HG03039 (cell line): ENCODE results near the gene AIRE.
"Not testable (repeated sequence)": the region's sequence is repeated elsewhere in the genome, so short reads cannot be mapped to it uniquely, and the experiment has no call there.

Experiments
- ATAC-seq: cut with Tn5 transposase; IDR thresholded peaks from one replicate; pipeline ENCODE4 v1.9.1; 2021; ENCODE audit warnings: mild to moderate bottlenecking, moderate library complexity; ENCODE audit not compliant: unreplicated experiment

AIRE gene

DNA sequence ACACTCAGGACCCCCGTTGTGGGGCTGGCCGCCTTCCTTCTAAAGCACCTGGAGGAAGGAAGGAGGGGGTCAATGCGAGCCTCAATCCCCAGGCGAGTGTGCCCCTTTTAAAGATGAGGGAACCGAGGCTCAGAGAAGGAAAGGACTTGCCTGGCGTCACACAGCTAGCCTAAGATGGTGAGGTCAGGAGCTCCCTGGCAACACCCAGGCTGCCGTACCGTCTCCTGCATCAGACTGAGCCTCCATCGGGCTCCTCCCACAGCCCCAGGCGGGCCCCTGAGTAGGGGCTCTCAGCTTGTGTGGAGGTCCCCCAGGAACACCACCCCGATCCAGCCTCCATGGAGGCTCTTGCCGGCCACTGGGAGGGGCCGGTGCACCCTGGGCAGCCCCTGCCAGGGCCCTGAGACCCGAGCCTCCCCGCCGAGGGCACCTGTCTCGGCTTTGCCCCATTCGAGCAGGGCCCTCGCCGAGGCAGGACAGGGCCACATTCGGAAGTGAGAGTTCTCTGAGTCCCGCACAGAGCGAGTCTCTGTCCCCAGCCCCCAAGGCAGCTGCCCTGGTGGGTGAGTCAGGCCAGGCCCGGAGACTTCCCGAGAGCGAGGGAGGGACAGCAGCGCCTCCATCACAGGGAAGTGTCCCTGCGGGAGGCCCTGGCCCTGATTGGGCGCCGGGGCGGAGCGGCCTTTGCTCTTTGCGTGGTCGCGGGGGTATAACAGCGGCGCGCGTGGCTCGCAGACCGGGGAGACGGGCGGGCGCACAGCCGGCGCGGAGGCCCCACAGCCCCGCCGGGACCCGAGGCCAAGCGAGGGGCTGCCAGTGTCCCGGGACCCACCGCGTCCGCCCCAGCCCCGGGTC is at the start of gene AIRE:
Gene AIRE (plus strand): TSS at position 739 of the 855 bp plus-strand sequence. CDS start 131 bp downstream, outside the sequence.
- no peak for ATAC-seq

- ATAC-seq = not testable (repeated sequence)
Observed at GRCh38 chr21:44240353-44240752, 45.3 kb upstream of the AIRE start.

DNA sequence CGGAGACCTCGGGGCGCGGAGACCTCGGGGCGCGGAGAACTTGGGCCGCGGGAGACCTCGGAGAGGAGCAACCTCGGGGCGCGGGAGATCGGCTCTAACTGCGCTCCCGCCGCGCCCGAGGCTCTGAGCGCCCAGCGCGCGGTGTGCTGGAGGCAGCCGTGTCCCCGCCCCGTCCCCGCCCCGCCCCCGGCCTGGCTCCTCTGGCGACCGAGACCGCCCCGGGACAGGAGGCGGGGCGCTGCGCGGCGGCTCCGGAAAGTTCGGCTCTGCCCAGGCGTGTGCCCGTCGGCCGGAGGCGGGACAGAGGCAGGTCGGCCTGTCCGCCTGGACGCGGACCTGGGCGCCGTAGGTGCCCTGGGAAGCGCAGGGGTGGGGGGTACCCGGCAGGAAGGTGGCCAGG is 44.8 kb upstream of the AIRE start, which contains the start of gene ICOSLG:
Gene ICOSLG (minus strand): TSS at position 102 of the 400 bp plus-strand sequence. CDS start 126 bp downstream, outside the sequence.
- ATAC-seq = peak; percentile 35

DNA sequence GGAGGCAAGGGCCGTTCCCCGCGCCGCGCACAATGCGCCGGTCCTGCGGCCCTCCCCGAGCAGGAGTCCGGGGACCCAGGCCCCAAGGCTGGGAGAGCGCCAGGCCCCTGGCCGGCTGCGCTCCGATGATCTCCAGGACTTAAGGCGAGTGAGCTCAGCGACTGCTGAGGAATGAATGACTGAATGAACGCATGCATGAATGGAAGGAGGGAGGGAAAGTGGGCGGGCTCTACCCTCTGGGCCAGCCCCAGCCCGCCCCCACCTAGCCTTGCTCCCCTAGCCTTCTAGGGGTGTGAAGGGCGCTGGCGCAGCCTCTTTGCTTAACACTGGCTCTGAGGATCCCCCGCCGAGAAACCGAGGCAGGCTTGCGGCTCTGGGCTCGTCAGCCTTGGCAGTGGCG is 44.4 kb upstream of the AIRE start:
- ATAC-seq = peak; percentile 15

DNA sequence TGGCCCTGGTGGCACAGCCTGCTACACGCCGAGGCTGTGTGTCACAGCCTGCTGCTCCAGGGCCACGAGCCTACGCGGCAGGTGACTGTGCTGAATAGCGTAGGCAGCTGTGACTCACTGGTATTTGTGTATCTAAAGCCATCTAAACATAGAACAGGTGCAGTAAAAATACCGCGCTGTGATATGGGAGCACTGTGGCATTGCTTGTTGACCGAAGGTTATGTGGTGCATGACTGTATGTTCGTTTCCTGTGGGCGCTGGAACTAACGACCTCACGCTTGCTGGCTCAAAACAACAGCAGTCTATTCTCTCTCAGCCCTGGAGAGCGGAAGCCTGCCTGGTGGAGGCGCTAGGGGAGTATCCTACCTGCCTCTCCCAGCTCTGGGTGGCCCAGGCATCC is 41.7 kb upstream of the AIRE start:
- ATAC-seq = peak; percentile 33

DNA sequence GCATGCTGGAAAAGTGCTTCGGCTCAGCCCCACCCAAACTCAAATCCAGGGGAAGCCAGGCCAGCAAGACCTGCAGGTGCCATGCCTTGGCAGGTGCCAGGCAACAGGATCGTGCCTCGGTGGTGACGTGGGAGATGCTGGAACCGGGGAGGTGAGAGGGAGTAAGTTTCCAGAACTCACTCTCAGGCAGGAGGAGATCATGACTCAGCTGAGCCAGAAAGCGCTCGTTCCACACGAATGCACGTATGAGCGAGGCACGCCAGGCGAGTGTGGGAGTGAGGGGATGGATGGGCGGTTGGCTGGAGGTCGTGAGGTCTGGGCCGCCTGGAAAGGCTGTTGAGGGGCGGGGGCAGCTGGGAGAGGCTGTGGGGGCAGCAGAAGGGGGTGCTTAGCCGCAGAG is 37.8 kb upstream of the AIRE start:
- not testable (repeated sequence) for ATAC-seq

- ATAC-seq = not testable (repeated sequence)
Observed at GRCh38 chr21:44249204-44250037, 36.3 kb upstream of the AIRE start.

GRCh38 chr21:44253832-44254710 is 31.6 kb upstream of the AIRE start:
- no peak for ATAC-seq

DNA sequence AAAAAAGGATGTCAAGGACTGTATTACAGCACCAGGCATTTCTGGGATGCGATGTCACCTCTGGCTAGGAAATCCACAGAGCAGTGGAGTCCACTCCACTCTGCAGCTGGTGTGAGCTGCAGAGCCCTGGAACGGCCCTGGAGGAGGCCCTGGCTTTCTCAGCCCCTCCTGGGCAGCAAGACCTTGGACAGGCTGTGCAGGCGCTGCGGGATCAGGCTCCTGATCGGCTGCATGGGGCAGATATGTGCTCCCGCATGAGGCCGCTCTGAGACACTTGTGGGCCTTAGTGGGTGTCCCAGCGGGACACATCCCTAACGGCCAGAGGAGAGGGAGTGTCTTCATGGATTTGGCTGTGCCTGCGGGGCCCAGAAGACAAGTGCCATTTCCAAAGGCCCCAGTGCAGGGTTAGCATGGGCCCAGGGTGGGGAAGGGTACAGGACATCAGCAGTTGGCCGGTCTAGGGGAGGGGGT is 30.1 kb upstream of the AIRE start:
- no peak for ATAC-seq

DNA sequence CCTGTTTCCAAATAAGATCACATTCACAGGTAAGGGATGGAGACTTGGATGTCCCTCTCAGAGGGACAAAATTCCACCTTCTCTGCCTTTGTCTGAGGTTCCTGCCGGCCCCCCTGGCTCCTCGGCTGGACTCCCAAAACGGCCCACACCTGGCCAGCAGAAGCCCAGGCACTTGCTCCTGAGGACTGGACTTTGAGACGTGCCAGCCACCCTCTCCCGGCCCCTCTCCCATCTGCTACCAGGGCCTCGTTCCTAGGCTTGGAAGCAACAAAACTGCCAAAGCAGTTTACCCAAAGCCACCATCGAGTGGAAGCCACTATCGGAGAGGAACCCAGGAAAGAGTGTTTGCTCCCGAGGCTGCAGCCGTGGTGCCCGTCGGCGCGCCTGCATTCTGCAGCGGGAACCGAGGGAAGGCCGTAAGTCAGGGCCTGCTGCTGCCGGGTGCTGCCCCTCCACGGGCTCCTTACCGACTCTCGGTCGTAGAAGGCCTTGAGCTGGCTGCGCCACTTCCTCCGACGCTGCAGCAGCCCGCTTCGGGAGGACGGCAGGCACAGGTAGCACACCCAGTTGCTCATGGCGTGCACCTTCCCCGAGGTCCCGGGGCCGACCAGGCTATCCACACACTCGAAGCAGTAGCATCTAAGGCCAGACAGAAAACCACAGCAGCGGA is 27.5 kb upstream of the AIRE start:
- no peak for ATAC-seq

GRCh38 chr21:44259082-44259705 is 26.5 kb upstream of the AIRE start:
- no peak for ATAC-seq

DNA sequence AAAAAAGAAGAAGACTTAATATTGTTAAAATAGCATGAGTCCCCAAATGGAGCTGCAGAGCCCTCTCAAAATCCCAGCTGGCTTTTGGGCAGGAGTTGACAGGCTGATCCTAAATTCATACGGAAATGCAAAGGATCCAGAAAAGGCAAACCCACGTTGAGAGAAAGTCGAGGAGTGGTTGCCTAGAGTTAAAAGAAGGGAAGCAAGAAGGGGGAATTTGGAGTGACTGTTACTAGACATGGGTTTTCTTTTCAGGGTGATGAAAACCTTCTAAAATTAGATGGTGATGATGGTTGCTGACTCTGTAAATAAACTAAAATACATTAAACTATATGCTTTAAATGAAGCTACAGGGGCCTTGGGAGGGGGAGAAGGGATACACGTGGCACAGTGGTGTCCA is 25.6 kb upstream of the AIRE start:
- ATAC-seq = no peak

GRCh38 chr21:44260791-44261631 is 24.7 kb upstream of the AIRE start:
- no peak for ATAC-seq

- no peak for ATAC-seq
Observed at GRCh38 chr21:44261675-44262295, 23.9 kb upstream of the AIRE start, which contains the start of gene DNMT3L. Gene DNMT3L, minus strand, starts transcription at chr21:44261897. Its CDS starts 638 bp downstream, at chr21:44261259.

DNA sequence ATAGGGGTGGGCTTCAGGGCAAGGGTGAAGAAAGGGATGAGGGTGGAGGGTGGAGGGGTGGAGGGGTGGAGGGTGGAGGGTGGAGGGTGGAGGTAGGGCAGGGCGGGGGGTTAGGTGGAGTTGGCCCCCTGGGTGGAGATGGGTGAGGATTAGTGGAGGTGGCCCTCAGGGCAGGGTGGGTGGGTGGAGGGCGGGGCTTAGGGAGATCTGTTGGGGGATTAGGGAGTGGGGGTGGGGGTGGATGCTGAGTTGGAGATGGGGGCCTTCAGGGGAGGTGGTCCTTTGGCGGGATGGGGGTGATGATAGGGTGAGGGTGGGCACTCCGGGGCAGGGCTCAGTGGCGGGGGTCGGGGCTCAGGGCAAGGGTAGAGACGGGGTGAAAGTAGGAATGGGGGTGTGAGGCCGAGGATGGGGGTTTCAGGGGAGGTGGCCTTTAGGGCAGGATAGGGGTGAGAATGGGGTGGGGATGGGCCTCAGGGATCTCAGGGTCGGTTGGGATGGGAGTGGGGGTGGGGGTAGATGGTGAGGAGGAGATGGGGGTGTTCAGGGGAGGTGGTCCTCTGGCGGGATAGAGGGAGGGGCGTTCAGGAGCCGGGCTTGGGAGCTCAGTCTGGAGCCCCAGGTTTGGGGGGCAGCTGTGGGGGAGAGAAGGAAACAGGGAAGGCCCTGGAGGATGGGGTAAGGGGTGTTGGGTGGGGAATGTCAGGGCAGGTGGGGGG is 23.2 kb upstream of the AIRE start:
- no peak for ATAC-seq

DNA sequence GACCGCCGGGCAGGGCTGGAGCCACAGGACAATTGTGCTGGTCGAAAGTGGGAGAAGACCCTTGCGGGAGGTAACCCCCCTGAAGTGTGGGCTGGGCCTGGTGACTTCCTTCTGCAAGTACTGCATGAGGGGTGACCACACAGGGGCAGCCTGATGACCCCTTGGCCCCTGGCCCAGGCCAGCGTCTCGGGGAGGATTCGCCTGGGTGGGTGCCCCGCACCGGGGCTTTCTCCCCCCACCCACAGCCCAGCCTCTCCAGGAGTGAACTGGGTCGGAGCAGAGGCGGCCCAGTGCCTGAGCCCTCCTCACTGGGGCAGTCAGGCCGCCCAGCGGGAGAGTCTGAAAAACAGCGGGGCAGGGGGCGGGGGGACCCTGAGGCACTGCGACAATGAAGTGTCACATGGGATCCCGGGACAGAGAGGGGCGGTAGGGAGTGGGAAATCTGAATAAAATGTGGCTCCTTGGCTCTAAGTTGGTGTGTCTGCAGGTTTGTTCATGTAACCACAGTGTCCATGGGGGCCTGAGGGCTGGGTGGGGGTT is 22.4 kb upstream of the AIRE start:
- no peak for ATAC-seq

DNA sequence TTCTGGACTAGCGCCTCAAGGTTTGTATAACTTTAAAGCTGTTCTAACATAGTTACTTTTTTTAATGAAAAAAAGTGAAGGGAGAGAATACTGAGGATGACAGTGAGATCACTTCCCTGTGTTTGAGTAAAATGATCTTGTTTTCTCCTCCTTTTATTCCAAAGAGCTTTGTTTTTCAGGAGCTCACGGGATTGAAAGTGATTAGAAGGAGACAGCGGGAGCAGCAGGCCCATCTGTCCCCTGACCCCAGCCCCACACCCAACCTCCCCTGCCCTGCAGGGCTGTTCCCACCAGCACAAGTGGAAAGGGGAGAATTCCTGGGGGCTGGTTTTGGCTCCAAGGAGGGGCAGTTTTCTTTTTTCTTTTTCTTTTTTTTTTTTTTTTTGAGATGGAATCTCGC is 21.9 kb upstream of the AIRE start:
- no peak for ATAC-seq
